Stimulated activated CD4-positive, alpha-beta T cell treated with anti-CD3 and anti-CD28 coated beads, Interleukin-1b, Interleukin-23, amount 100 ng/mL, for 1 hour (primary cell): ENCODE measurements around the gene ELOVL6.

Source experiments
- DNase-seq, 2 donors: peaks; one replicate each; pipeline ENCODE4 v3.0.0-alpha.2; 2020; ENCODE audit warnings: low read depth in 2 of 2

The ELOVL6 gene

GRCh38 chr4:110025718-110026117 lies 172.7 kb downstream of the ELOVL6 start:
- DNase-seq, result no peak

- DNase-seq, result no peak
Measured at GRCh38 chr4:110025056-110025455, 173.4 kb downstream of the ELOVL6 start.

GRCh38 chr4:110022457-110022856 lies 176.0 kb downstream of the ELOVL6 start:
- DNase-seq, result no peak

- no peak for DNase-seq
Measured at GRCh38 chr4:110020646-110021443, 177.6 kb downstream of the ELOVL6 start.

- DNase-seq, result no peak
Measured at GRCh38 chr4:110020139-110020538, 178.3 kb downstream of the ELOVL6 start.

- DNase-seq, result no peak
Measured at GRCh38 chr4:110019153-110019552, 179.3 kb downstream of the ELOVL6 start.

GRCh38 chr4:110014233-110014632 lies 184.2 kb downstream of the ELOVL6 start:
- no peak for DNase-seq

GRCh38 chr4:110012917-110013316 lies 185.5 kb downstream of the ELOVL6 start:
- no peak for DNase-seq

- DNase-seq, result no peak
Measured at GRCh38 chr4:110010797-110011196, 187.6 kb downstream of the ELOVL6 start.

GRCh38 chr4:110009550-110009949 lies 188.9 kb downstream of the ELOVL6 start:
- DNase-seq, result no peak

GRCh38 chr4:110008540-110008939 lies 189.9 kb downstream of the ELOVL6 start:
- no peak for DNase-seq

- DNase-seq, result no peak
Measured at GRCh38 chr4:110007217-110007616, 191.2 kb downstream of the ELOVL6 start.

- DNase-seq, result no peak
Measured at GRCh38 chr4:110005461-110006056, 192.9 kb downstream of the ELOVL6 start.

GRCh38 chr4:110004556-110004955 lies 193.9 kb downstream of the ELOVL6 start:
- no peak for DNase-seq

- no peak for DNase-seq
Measured at GRCh38 chr4:110003401-110004187, 194.8 kb downstream of the ELOVL6 start.

GRCh38 chr4:110002326-110002725 lies 196.1 kb downstream of the ELOVL6 start:
- no peak for DNase-seq

- no peak for DNase-seq
Measured at GRCh38 chr4:109999585-109999912, 198.9 kb downstream of the ELOVL6 start.

- DNase-seq, result no peak
Measured at GRCh38 chr4:109998867-109999584, 199.4 kb downstream of the ELOVL6 start.

- no peak for DNase-seq
Measured at GRCh38 chr4:109996526-109996925, 201.9 kb downstream of the ELOVL6 start.
